Globus pallidus (tissue), 1 donor: Measurements from ENCODE around the gene NR2E1.

ENCODE experiments used
- DNase-seq: peaks from one replicate; pipeline ENCODE4 v3.0.0-alpha.2; 2015; ENCODE audit warnings: low spot score

Gene NR2E1

GRCh38 chr6:108171291-108171917 lies 5.6 kb downstream of the NR2E1 start:
- DNase-seq: no peak

- no peak for DNase-seq
Measured at GRCh38 chr6:108171918-108172516, 6.2 kb downstream of the NR2E1 start.

- no peak for DNase-seq
Measured at GRCh38 chr6:108174371-108175175, 8.8 kb downstream of the NR2E1 start.

GRCh38 chr6:108175176-108175591 lies 9.4 kb downstream of the NR2E1 start:
- DNase-seq: no peak

GRCh38 chr6:108175592-108176279 lies 9.9 kb downstream of the NR2E1 start:
- DNase-seq: no peak

- DNase-seq: no peak
Measured at GRCh38 chr6:108176281-108177089, 10.7 kb downstream of the NR2E1 start.

- no peak for DNase-seq
Measured at GRCh38 chr6:108179741-108180140, 13.9 kb downstream of the NR2E1 start.

- no peak for DNase-seq
Measured at GRCh38 chr6:108180266-108180665, 14.4 kb downstream of the NR2E1 start.

GRCh38 chr6:108180776-108181175 lies 15.0 kb downstream of the NR2E1 start:
- DNase-seq: no peak

GRCh38 chr6:108186226-108186625 lies 20.4 kb downstream of the NR2E1 start:
- no peak for DNase-seq

GRCh38 chr6:108187519-108187918 lies 21.7 kb downstream of the NR2E1 start:
- no peak for DNase-seq

- no peak for DNase-seq
Measured at GRCh38 chr6:108193131-108193530, 27.3 kb downstream of the NR2E1 start.

GRCh38 chr6:108193835-108194234 lies 28.0 kb downstream of the NR2E1 start:
- no peak for DNase-seq

- no peak for DNase-seq
Measured at GRCh38 chr6:108194503-108194902, 28.7 kb downstream of the NR2E1 start.

GRCh38 chr6:108195209-108195608 lies 29.4 kb downstream of the NR2E1 start:
- no peak for DNase-seq

GRCh38 chr6:108198761-108199498 lies 33.1 kb downstream of the NR2E1 start:
- DNase-seq: no peak

GRCh38 chr6:108200186-108200585 lies 34.4 kb downstream of the NR2E1 start:
- no peak for DNase-seq

- no peak for DNase-seq
Measured at GRCh38 chr6:108200631-108201030, 34.8 kb downstream of the NR2E1 start.

GRCh38 chr6:108203189-108204112 lies 37.6 kb downstream of the NR2E1 start:
- no peak for DNase-seq

GRCh38 chr6:108207013-108207412 lies 41.2 kb downstream of the NR2E1 start:
- no peak for DNase-seq
